Stimulated activated naive CD4-positive, alpha-beta T cell treated with Interleukin-2 at 50 U/mL for 16 hours (primary cell): Measurements from ENCODE around the gene BICDL1.
"Not testable (repeated sequence)": the region's sequence is repeated elsewhere in the genome, so short reads cannot be mapped to it uniquely, and the experiment has no call there.

Source experiments
- DNase-seq: peaks from one replicate; lab custom pipeline; 2025; lab: John Stamatoyannopoulos, UW

BICDL1 gene, protein sequence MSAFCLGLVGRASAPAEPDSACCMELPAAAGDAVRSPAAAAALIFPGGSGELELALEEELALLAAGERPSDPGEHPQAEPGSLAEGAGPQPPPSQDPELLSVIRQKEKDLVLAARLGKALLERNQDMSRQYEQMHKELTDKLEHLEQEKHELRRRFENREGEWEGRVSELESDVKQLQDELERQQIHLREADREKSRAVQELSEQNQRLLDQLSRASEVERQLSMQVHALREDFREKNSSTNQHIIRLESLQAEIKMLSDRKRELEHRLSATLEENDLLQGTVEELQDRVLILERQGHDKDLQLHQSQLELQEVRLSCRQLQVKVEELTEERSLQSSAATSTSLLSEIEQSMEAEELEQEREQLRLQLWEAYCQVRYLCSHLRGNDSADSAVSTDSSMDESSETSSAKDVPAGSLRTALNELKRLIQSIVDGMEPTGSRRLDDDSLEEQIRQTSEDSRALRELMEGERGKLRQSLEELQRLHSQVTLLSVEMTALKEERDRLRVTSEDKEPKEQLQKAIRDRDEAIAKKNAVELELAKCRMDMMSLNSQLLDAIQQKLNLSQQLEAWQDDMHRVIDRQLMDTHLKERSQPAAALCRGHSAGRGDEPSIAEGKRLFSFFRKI

GRCh38 chr12:119988472-119989360 is at the start of gene BICDL1:
TSS of gene BICDL1 (plus strand) at chr12:119989236. CDS start at chr12:119989869, 633 bp downstream.
- peak; percentile 98 for DNase-seq

GRCh38 chr12:119940897-119941296 is 48.1 kb upstream of the BICDL1 start:
- no peak for DNase-seq

DNA sequence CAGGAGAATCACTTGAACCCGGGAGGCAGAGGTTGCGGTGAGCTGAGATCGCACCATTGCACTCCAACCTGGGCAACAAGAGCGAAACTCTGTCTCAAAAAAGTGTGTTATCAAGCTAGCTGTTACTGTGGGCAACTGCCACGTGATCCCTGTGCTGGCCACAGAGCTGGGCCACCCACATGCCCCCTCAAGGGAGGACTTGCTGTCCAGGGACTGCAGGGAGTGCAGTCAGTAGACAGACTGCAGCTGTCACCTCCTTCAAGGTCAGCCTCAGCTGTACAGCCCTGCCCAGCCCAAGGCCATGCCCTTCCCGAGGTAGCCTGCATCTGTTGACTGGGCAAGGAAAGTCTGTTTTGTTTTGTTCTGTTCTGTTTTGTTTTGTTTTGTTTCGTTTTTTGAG is 46.6 kb upstream of the BICDL1 start:
- no peak for DNase-seq

GRCh38 chr12:119946213-119946612 is 42.8 kb upstream of the BICDL1 start:
- no peak for DNase-seq

DNA sequence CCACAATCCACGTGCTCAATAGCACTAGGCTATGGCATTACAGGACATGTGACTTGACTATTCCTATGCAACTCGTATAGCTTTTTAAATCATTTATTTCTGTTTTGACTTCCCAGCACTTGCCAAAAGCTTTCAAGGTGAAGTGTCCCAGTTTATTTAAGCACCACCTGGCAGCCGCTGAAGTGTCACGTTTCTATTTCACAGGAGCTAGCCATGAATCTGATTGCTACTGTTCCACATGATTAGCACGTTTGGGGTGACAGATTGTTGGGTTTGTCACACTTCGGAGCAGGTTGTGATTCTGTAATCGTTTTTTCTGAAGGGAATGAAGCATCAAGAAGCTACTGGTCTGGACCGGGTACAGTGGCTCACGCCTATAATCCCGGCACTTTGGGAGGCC is 39.9 kb upstream of the BICDL1 start:
- DNase-seq, result no peak

DNA sequence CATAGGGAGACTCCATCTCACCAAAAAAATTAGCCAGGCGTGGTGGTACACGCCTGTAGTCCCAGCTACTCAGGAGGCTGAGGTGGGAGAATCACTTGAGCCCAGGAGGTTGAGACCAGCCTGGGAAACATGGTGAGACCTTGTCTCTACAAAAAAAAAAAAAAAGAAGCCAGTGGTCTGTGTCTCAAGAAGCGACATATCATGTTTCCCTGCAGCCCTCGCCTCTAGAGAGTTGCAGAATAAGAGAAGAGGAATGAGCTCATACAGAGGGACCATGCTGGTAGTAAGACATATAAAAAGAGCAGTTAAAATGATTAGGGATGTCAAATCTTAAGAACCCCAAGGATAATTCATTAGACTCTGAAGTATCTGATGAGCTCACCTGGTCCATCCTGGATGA is 39.4 kb upstream of the BICDL1 start:
- no peak for DNase-seq

GRCh38 chr12:119956047-119956446 is 33.0 kb upstream of the BICDL1 start:
- DNase-seq, result no peak

DNA sequence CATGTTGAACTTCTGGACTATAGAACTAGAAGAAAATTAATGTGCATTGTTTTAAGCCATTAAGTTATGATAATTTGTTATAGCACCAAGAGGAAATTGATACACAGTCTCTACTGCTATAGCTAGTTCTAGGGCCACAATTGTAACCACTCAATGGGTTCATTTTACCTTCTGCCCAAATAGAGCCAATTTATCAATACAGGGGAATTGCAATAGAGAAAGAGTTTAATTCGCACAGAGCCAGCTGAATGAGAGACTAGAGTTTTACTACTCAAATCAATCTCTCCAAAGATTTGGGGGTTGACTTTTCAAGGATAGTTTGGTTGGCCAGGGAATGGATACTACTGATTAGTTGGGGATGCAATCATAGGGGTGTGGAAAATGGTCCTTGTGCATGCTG is 31.9 kb upstream of the BICDL1 start:
- DNase-seq, result no peak

GRCh38 chr12:119959435-119959834 is 29.6 kb upstream of the BICDL1 start:
- DNase-seq, result no peak

DNA sequence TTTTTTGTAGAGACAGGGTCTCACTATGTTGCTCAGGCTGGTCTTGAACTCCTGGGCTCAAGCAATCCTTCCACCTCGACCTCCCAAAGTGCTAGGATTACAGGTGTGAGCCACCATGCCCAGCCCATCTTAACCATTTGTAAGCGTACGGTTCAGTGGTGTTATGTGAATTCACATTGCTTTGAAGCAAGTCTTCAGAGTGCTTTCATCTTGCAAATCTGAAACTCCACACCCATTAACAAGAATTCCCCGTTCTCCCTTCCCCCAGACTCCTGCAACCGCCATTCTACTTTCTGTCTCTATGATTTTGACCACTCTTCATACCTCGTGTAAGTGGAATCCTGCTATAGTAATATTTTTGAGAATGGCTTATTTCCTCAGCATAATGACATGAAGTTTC is 24.9 kb upstream of the BICDL1 start:
- DNase-seq, result no peak

- no peak for DNase-seq
Measured at GRCh38 chr12:119964929-119965328, 24.1 kb upstream of the BICDL1 start.

DNA sequence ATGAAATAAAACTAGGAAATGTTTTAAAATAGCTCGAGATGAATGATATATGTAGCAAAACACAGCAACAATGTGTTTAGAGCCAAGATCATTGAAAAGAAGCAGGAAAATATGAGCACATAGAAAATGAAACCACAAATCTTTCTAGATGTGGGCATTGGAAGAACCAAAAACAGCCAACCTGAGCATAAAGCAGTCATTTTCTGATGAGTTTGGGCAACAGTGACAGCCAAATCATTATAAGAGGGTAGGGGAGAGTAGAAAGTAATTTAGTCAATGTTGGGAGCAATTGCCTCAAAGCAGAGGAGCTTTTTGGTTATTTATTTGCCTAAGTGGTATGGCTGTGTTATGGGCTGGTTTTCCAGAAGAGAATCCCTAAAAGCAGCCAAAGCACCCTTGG is 8.8 kb upstream of the BICDL1 start:
- no peak for DNase-seq

DNA sequence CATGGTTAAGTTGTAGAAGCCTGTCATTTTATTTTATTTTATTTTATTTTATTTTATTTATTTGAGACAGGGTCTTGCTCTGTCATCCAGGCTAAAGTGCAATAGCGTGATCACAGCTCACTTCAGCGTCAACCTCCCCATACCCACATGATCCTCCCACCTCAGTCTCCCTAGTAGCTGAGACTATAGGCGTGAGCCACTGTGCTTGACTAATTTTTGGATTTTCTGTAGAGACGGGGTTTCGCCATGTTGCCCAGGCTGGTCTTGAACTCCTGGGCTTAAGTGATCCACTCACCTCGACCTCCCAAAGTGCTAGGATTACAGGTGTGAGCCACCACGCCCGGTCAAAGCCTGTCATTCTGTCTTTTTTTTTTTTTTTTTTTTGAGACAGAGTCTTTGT is 8.3 kb upstream of the BICDL1 start:
- DNase-seq, result not testable (repeated sequence)

GRCh38 chr12:119989361-119989730 is 310 bp downstream of the BICDL1 start:
- DNase-seq, result peak; percentile 53

- peak; percentile 61 for DNase-seq
Measured at GRCh38 chr12:119989731-119990381, 820 bp downstream of the BICDL1 start.

GRCh38 chr12:119990382-119990874 is 1.4 kb downstream of the BICDL1 start:
- DNase-seq, result no peak

- DNase-seq, result no peak
Measured at GRCh38 chr12:119992129-119992705, 3.2 kb downstream of the BICDL1 start.

- no peak for DNase-seq
Measured at GRCh38 chr12:119994892-119995658, 6.0 kb downstream of the BICDL1 start.

DNA sequence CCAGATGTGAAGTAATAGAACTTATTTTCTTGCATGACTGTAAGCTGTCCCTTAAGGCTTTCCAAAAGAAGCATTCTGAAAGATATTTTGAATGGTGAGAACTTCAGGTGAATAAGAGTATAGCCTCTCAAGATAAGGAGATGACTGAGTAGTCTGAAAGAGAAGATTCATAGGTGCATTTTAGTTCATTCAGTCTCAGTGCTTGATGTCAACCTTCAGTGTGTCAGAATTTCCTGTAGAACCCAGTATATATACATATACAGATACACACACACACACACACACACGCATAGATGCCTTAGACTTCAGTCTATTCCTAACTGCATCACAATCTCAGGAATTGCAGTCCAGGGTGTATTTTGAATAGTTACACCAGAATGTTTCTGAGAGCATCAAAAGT is 7.4 kb downstream of the BICDL1 start:
- DNase-seq, result no peak

GRCh38 chr12:119998471-119999245 is 9.6 kb downstream of the BICDL1 start:
- DNase-seq, result no peak
